Activated T-helper 1 cell treated with anti-CD3 and anti-CD28 coated beads, Interleukin-2, amount 50 U/mL, for 16 hours (primary cell): ENCODE measurements around the gene CD22.
"Not testable (repeated sequence)": the region's sequence is repeated elsewhere in the genome, so short reads cannot be mapped to it uniquely, and the experiment has no call there.

Experiments
- DNase-seq, 2 donors: peaks; one replicate each; pipeline ENCODE4 v3.0.0-alpha.2; 2020; ENCODE audit warnings: low read depth in 1 of 2, low spot score in 1 of 2

The CD22 gene

GRCh38 chr19:35357867-35358573, 29.0 kb downstream of the CD22 start, which contains the start of gene FFAR3:
Gene FFAR3, plus strand, starts transcription at chr19:35358460. Its CDS starts 431 bp downstream, at chr19:35358891.
- DNase-seq, result no peak

- not testable (repeated sequence) for DNase-seq
Measured at GRCh38 chr19:35358834-35359233, 29.8 kb downstream of the CD22 start.

- not testable (repeated sequence) for DNase-seq
Measured at GRCh38 chr19:35359395-35359794, 30.4 kb downstream of the CD22 start.

GRCh38 chr19:35360081-35360480, 31.1 kb downstream of the CD22 start:
- not testable (repeated sequence) for DNase-seq

- DNase-seq, result no peak
Measured at GRCh38 chr19:35360880-35361420, 32.0 kb downstream of the CD22 start.

GRCh38 chr19:35362261-35363000, 33.4 kb downstream of the CD22 start:
- no peak for DNase-seq

- no peak for DNase-seq
Measured at GRCh38 chr19:35363001-35363590, 34.1 kb downstream of the CD22 start.

- no peak for DNase-seq
Measured at GRCh38 chr19:35363711-35364425, 34.9 kb downstream of the CD22 start.

GRCh38 chr19:35365303-35365702, 36.3 kb downstream of the CD22 start:
- no peak for DNase-seq

GRCh38 chr19:35368378-35368777, 39.4 kb downstream of the CD22 start:
- no peak for DNase-seq

GRCh38 chr19:35369522-35369921, 40.5 kb downstream of the CD22 start:
- no peak for DNase-seq

GRCh38 chr19:35370722-35371121, 41.7 kb downstream of the CD22 start, which contains the start of gene GPR42:
Gene GPR42, plus strand, starts transcription at chr19:35371068. Its CDS starts 292 bp downstream, at chr19:35371360.
- no peak for DNase-seq

GRCh38 chr19:35373492-35373891, 44.5 kb downstream of the CD22 start:
- no peak for DNase-seq

- DNase-seq, result not testable (repeated sequence)
Measured at GRCh38 chr19:35374031-35374430, 45.0 kb downstream of the CD22 start.

GRCh38 chr19:35375505-35376307, 46.7 kb downstream of the CD22 start:
- no peak for DNase-seq

GRCh38 chr19:35377656-35378055, 48.7 kb downstream of the CD22 start:
- DNase-seq, result no peak

- DNase-seq, result no peak
Measured at GRCh38 chr19:35378356-35378755, 49.4 kb downstream of the CD22 start.

GRCh38 chr19:35379545-35379944, 50.6 kb downstream of the CD22 start:
- DNase-seq, result not testable (repeated sequence)

GRCh38 chr19:35379992-35380391, 51.0 kb downstream of the CD22 start:
- no peak for DNase-seq

GRCh38 chr19:35380450-35381124, 51.6 kb downstream of the CD22 start:
- DNase-seq, result no peak
